Neural crest cell (in vitro differentiated cells): ENCODE measurements around the gene CDHR4. TPM values are rescaled to one million over a fixed set of nuclear protein-coding genes. Genes with fewer than 3 reads are reported as not detected.

ENCODE experiments used
- DNase-seq: peaks from one replicate; pipeline ENCODE4 v3.0.0; 2021; ENCODE audit warnings: low read depth, mixed read lengths, low spot score
- H3K27ac Mint-ChIP-seq: one replicate; pipeline ENCODE4 v1.8.0; 2021; ENCODE audit warnings: mild to moderate bottlenecking, mixed read lengths; ENCODE audit not compliant: unreplicated experiment
- H3K27me3 Mint-ChIP-seq: 2 replicates; pipeline ENCODE4 v1.8.0; 2021; ENCODE audit warnings: low read depth, mild to moderate bottlenecking, mixed read lengths
- H3K36me3 Mint-ChIP-seq: 2 replicates; pipeline ENCODE4 v1.8.0; 2021; ENCODE audit warnings: low read depth, mild to moderate bottlenecking, mixed read lengths
- H3K4me1 Mint-ChIP-seq: 2 replicates; pipeline ENCODE4 v1.8.0; 2021; ENCODE audit warnings: mixed read lengths
- H3K4me3 Mint-ChIP-seq: one replicate; pipeline ENCODE4 v1.8.0; 2021; ENCODE audit warnings: mild to moderate bottlenecking, mixed read lengths
- H3K9me3 Mint-ChIP-seq: 2 replicates; pipeline ENCODE4 v1.8.0; 2021; ENCODE audit warnings: mixed read lengths
- total RNA-seq: library from RNA; stranded (reverse); gene quantifications from 2 replicates; pipeline ENCODE4 v1.2.1, GENCODE V29; 2021
- TF ChIP-seq, protein P1 (sequence below): fragments of 200-600 bp; sonication (generic); conservative IDR thresholded peaks from 2 replicates; pipeline ENCODE4 v1.5.0; 2021; ENCODE audit warnings: antibody characterized with exemption, mild to moderate bottlenecking

CDHR4 gene
- total RNA-seq, 1 donor from 2014 or later = 0.12 TPM

DNA sequence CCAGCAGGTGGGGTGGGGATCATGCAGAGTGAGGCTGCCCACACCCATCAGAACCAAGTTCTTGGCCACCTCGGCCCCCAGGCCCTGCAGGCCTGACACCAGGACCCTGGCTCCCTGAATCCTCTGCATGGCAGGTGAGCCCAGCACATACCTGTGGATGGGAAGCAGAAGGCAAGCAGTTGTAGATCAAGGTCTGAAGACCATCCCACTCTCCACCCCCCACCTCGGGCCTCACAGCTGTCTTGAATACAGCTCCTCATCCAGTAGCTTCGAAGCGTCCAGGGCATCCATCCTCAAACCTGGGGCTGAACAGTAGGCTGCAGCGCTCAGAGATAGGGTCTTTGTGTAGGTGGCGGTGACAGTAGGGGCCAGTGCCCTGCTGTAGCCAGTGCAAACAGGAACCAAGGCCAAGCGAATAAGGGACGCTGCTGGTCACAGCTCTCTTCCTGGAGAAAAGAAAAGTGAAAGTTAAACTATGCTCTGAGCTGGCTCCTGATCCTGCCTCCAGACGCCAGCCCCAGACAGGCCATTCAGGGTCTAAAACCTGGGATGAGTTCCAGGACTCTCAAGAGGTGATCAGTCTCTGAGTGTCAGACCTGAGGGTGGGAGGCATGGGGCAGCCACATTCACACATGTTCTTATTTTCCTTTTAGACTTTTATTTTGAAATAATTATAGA is 14.0 kb upstream of the CDHR4 start, which contains the start of gene UBA7:
Gene UBA7, minus strand, starts transcription at position 457 of the 678 bp plus-strand sequence. Its CDS starts 166 bp downstream, at position 291.
- H3K9me3 Mint-ChIP-seq = no peaks in the 10 kb centered on the region
- peak within 1 kb of the TSS; percentile 62 for H3K27ac Mint-ChIP-seq
- no peaks in the 10 kb centered on the region for H3K27me3 Mint-ChIP-seq
- H3K4me1 Mint-ChIP-seq = peaks cover under 1% of the 10 kb centered on the region
- no peaks in the 10 kb centered on the region for H3K36me3 Mint-ChIP-seq
- no peak within 1 kb of the TSS for H3K4me3 Mint-ChIP-seq
- TF ChIP-seq, protein P1, sequence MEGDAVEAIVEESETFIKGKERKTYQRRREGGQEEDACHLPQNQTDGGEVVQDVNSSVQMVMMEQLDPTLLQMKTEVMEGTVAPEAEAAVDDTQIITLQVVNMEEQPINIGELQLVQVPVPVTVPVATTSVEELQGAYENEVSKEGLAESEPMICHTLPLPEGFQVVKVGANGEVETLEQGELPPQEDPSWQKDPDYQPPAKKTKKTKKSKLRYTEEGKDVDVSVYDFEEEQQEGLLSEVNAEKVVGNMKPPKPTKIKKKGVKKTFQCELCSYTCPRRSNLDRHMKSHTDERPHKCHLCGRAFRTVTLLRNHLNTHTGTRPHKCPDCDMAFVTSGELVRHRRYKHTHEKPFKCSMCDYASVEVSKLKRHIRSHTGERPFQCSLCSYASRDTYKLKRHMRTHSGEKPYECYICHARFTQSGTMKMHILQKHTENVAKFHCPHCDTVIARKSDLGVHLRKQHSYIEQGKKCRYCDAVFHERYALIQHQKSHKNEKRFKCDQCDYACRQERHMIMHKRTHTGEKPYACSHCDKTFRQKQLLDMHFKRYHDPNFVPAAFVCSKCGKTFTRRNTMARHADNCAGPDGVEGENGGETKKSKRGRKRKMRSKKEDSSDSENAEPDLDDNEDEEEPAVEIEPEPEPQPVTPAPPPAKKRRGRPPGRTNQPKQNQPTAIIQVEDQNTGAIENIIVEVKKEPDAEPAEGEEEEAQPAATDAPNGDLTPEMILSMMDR = no peak
- DNase-seq = no peak

DNA sequence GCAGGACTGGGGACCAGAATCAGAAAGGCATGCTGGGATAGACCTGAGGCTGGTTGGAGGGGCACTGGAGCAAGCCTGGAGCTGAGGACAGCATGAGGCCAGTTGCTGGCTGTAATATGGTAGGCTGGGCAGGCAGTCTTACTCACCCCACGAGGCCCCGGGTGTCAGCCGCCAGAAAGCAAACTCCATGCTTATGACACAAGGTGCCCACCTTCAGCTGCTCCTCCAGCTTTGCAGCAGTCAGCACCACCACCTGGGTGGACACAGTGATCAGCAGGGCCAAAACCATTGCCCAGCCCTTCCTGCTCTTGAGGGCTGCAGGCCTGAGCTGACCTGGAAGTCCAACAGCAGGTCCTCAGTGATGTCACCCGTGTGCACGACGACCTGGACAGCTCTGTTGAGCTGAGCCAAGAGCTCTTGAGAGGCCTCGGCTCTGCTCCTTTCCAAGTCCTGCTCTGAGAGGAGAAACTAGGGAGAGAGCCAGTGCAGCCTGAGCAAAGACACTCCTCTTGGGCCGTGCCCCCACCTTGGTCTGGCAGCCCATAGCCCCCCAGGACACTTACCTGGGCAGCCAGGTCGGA is 13.3 kb upstream of the CDHR4 start:
- TF ChIP-seq, protein P1 = no peak
- H3K27ac Mint-ChIP-seq = peak overlapping the region; percentile 19
- DNase-seq = no peak
- no peaks in the 10 kb centered on the region for H3K36me3 Mint-ChIP-seq
- no peaks in the 10 kb centered on the region for H3K27me3 Mint-ChIP-seq
- no peaks in the 10 kb centered on the region for H3K9me3 Mint-ChIP-seq
- peaks cover 6% of the 10 kb centered on the region for H3K4me1 Mint-ChIP-seq
- H3K4me3 Mint-ChIP-seq = no peak overlapping the region

GRCh38 chr3:49807431-49808114 is 7.9 kb upstream of the CDHR4 start:
- Mint-ChIP-seq H3K9me3 (no peaks in the 10 kb centered on the region), H3K4me1 (peaks cover 39% of the 10 kb centered on the region), H3K27me3 (peaks cover 17% of the 10 kb centered on the region), H3K4me3 (peak overlapping the region; percentile 93), H3K36me3 (no peaks in the 10 kb centered on the region), H3K27ac (peak overlapping the region; percentile 95)
- DNase-seq = no peak
- TF ChIP-seq, protein P1 = no peak

DNA sequence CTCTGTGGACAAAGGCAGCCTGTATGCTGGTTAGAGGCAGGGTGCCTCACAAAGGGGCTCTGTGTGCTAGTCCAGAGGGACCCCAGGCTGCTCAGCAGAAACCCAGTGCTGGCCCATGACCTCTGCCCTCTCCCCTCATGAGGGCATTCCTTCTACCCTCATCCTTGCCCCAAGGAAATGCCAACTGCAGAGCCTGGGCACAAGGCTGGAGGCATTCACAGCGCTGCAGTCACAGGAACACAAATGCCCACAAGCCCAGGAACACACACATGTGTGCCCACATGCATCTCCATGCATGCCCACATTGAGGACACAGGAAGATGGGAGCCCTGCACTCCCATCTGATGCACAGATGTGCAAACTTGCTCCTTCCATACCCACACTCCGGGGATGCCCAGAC is 7.2 kb upstream of the CDHR4 start:
- no peaks in the 10 kb centered on the region for H3K36me3 Mint-ChIP-seq
- peak overlapping the region; percentile 98 for H3K27ac Mint-ChIP-seq
- peak; percentile 16 for DNase-seq
- no peaks in the 10 kb centered on the region for H3K9me3 Mint-ChIP-seq
- H3K27me3 Mint-ChIP-seq = peaks cover 24% of the 10 kb centered on the region
- TF ChIP-seq, protein P1 = no peak
- H3K4me3 Mint-ChIP-seq = peak overlapping the region; percentile 93
- peaks cover 46% of the 10 kb centered on the region for H3K4me1 Mint-ChIP-seq

GRCh38 chr3:49805897-49806701 is 6.4 kb upstream of the CDHR4 start:
- Mint-ChIP-seq H3K9me3 (no peaks in the 10 kb centered on the region), H3K4me1 (peaks cover 54% of the 10 kb centered on the region), H3K27ac (peak overlapping the region; percentile 98), H3K27me3 (peaks cover 32% of the 10 kb centered on the region), H3K4me3 (peak overlapping the region; percentile 93), H3K36me3 (no peaks in the 10 kb centered on the region)
- TF ChIP-seq, protein P1 = no peak
- DNase-seq = peak; percentile 46
